GM15510 (cell line): ENCODE data around the gene TTC19.

ENCODE experiments used
- POLR2A ChIP-seq: IDR thresholded peaks from 3 replicates; pipeline ENCODE4 v1.6.1; 2011; ENCODE audit warnings: borderline replicate concordance; ENCODE audit not compliant: insufficient read length; ENCODE audit errors: extremely low read depth

TTC19 gene, protein sequence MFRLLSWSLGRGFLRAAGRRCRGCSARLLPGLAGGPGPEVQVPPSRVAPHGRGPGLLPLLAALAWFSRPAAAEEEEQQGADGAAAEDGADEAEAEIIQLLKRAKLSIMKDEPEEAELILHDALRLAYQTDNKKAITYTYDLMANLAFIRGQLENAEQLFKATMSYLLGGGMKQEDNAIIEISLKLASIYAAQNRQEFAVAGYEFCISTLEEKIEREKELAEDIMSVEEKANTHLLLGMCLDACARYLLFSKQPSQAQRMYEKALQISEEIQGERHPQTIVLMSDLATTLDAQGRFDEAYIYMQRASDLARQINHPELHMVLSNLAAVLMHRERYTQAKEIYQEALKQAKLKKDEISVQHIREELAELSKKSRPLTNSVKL

DNA sequence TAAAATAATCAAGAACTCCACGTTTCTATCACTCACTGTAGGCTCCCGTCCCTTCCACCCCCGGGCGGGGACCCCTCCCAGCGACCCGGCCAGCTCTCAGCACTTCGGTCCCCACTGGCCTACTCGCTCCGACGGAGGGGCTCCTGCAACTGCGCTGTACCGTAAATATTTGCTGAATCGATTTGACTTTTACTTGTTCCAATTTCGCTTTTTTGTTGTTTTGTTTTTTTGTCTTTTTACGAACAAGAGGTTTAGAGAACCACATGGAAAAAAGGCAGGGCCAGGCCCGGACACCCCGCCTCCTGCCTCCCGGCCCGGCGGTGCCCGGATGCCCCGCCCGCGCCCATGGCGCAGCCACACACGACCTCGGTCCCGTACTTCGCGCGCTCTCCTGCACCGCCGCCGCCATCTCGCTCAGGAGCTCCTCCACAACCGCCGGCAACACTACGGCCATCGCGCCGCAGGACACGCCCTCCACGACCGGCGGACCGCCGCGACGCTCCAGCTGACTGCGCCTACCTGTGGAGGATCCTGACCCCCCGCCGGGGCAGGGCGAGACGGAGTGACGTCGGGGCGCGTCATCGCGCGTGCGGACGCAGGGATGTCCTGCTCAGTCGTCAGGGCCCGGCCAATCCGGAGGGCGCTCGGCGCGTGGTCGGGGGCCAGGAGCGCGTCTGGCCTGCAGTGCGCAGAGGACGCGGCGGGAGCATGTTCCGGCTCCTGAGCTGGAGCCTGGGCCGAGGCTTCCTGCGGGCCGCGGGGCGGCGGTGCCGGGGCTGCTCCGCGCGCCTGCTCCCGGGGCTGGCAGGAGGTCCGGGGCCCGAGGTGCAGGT, at the start of gene TTC19, which contains the start of gene ZSWIM7:
Gene TTC19 (plus strand): TSS at position 684 of the 833 bp plus-strand sequence. CDS start 25 bp downstream, at position 709.
Gene ZSWIM7 (minus strand): TSS at position 564 of the 833 bp plus-strand sequence. CDS start 110 bp downstream, at position 454.
- peak; percentile 98 for TF ChIP-seq POLR2A

GRCh38 chr17:15951368-15952047, 48.1 kb upstream of the TTC19 start:
- TF ChIP-seq POLR2A, result no peak

- no peak for TF ChIP-seq POLR2A
Measured at GRCh38 chr17:15952048-15952532, 47.5 kb upstream of the TTC19 start.

GRCh38 chr17:15952916-15953790, 46.5 kb upstream of the TTC19 start:
- no peak for TF ChIP-seq POLR2A

- no peak for TF ChIP-seq POLR2A
Measured at GRCh38 chr17:15954222-15954621, 45.4 kb upstream of the TTC19 start.

- TF ChIP-seq POLR2A, result no peak
Measured at GRCh38 chr17:15955793-15956541, 43.7 kb upstream of the TTC19 start.

- no peak for TF ChIP-seq POLR2A
Measured at GRCh38 chr17:15957206-15957605, 42.4 kb upstream of the TTC19 start.

- TF ChIP-seq POLR2A, result no peak
Measured at GRCh38 chr17:15957608-15958307, 41.9 kb upstream of the TTC19 start.

DNA sequence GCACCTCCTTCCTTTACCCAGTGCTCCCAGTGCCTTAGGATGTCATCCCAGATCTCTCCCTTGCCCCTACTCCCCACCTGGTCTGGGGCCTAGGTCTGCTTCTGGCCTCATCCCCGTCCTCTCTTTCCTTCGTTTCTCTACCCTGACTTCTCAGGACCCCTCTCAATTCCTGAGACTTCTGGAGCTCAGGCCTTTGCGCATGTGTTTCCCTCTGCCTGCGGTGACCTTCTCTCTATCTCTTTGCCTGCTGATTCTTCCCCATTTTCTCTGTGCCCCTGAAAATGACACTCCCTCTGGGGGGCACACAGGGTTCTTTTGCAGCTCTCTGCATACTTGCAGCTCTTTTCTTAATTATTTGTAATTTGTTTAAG, 41.2 kb upstream of the TTC19 start:
- TF ChIP-seq POLR2A, result no peak

DNA sequence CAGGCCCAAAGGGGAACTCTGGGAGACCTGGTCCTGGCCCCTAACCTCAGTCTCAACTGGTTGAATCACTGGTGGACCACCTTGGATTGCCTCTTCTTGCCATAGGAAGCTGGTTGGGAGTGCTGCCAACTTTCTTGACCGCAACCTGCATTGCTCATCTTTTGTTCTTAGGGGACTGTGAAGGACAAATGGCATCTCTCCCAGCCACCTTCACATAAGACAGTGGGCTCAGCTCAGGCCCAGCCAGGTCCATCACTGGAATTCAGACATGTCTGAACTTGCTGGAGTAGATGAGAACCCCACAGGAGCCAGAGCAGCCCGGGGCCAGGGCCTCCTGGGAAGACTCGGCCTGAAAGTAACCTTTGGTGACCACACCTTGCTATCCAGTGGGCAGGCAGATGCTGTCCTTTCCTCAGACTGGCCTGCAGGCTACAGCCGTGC, 35.9 kb upstream of the TTC19 start:
- TF ChIP-seq POLR2A, result no peak

DNA sequence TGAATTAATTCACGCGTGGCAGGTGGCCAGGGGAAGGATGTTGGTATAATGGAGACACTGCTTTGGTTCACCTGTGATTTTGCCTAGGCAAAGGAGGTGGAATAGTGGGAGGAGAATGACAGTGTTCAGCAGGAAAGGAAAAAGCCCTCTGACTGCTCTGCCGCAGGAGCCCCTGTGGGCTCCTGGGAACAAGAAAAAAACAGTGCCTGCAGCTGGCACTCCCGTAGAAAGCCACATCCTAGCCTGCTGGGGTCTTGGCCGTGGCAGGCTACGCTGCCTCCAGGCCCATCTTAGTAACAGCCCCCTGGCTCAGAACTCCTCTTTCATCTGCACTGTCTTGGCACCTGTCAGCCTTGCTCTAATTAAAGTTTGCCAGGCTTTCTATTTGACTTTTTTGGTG, 34.1 kb upstream of the TTC19 start:
- no peak for TF ChIP-seq POLR2A

GRCh38 chr17:15966183-15966878, 33.3 kb upstream of the TTC19 start:
- no peak for TF ChIP-seq POLR2A

- TF ChIP-seq POLR2A, result no peak
Measured at GRCh38 chr17:15966879-15967248, 32.8 kb upstream of the TTC19 start.
